ENCODE measurements around the gene LAMC2.

Gene LAMC2

DNA sequence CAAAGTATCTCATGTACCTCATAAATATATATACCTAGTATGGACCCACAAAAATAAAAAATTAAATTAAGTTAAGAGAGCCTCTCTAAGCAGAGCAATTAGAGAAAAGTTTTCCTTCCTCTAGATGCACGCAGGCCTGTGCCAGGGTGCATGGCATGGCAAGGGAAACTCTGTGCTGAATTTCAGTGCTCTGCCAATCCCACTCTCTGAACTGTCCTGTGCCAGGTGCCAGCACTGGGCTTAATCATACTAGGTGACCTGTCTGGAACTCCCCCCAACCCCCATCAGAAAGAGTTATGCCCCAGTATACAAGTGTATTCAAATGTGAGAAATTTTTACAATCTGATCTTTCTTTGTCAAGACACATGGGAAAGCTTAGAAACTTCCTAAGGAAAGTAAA is 10.4 kb upstream of the LAMC2 start:
- DNase-seq: no peak

DNA sequence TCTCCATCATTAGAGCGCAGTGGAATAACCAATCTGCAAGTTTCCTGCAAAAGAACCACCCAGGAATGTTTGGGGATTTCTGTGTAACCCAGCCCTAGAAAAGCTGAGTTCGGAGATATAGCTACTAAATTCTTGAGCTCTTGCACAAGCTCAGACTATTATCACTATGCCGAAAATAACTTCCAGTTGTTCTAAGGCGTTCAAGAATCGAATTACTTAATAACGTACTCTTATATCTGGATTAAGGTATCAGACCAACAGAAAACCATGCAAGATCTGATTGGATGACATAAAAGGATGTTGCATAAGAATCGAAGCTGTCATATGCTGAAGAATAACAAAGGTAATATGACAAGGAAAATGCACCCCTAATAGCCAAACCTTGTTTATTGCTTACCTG is 7.5 kb upstream of the LAMC2 start:
- no peak for DNase-seq

DNA sequence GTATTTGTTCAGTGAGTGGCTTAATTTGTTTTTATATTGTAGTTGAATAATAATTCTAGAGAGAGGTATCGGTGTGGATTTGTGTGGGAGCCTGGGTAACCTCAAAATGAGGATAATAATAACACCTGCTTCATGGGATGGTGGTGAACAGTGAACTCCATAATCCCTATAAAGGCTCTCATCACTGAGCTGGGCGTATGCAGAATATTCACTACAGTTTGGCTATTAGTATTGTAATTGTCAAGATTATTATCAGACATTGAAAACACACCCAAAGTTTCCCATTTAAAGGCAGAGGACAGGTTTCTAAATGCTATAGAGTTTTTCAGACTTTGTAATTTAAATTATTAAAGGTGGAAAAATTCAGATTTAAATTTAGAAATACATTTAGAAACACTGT is 7.0 kb upstream of the LAMC2 start:
- no peak for DNase-seq

DNA sequence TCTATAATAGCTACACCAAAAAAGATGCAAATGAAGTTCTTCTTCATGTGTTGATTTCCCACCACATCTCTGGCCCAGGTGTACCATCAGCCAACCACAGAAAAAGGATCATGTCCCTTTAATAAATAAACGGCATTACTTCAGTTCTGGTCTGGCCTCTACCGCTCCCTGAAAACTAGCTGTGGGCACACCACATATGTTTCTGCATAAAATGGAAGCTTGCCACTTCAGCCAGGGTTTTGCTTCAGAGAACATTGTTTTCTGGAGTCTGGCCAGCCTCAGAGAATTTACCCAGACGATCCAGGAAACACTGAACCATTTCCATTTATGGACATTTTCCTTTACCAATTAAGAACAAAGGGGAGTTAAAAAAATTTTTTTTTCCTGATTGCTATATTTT is 5.8 kb upstream of the LAMC2 start:
- no peak for DNase-seq

DNA sequence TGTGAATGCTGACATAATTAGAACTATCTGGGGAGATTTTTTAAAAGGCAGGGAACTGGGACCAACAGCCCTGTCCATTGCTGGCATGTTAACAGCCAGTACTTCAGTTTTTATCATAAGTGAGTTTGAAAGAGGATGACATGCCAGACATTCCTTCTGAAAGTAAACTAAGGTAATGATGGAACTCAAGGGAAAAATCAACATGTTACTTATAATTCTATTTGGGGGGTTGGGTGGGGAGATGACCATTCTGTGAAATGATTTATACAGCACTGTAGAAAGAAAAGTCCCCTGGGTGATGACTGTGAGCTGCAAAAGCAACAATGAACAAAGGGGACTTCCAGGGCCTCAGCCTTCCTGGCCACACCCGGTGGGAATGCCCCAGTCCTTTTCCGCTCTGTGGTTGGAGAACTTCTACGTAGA is 5.4 kb upstream of the LAMC2 start:
- no peak for DNase-seq

DNA sequence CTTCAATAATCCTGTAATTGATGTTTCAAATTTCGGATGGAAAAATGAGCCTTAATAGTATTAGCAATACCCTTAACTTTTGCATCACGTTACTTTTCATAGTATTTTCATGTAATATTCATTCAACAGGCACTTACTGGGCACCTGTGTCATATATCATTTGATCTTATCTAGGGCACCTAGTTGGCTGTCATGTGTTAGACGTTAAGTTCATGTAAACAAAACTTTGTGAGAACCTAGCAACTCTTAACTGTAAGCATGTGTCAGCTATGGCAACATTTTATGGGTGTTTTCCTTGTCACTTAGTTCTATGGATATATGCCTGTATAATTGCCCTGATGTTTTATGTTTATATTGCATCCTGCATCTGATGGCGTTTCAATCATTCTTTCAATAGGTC is 777 bp downstream of the LAMC2 start:
- DNase-seq: no peak

DNA sequence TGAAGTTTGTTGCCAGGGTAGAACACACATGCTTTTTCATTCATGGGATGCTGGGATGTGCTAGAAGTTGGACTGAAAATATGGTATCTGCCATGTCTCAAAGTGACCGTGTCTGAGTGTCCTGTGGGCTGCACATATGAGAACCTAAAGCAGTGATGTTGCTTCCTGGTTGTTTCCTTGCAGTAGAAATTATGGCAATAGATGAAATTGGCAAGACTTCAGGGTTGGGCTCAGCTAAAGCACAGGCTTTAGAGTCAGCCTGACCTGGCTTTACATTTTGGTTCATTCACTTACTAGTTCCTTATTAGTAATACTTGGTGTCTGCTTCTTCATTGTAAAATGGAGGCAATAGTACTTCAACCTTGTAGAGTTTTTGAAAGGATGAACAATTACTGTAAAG is 2.2 kb downstream of the LAMC2 start:
- no peak for DNase-seq

DNA sequence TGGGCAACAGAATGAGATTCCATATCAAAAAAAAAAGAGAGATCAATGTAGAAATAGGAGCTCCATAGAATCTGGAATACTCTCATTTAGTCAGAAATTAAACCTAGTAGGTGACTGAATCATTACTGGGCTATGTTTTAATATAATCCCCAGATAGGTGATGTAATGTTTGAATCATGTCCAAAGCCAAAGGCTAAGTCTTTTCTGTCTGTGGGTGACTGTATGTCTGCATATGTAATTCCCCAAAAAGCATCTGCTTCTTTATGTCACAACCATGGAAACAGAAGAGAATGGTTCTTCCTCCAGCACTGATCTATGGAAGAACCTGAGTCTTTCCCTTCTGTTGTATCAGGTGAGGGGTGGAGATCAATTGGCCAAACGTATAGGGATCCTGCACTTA is 5.8 kb downstream of the LAMC2 start:
- no peak for DNase-seq

DNA sequence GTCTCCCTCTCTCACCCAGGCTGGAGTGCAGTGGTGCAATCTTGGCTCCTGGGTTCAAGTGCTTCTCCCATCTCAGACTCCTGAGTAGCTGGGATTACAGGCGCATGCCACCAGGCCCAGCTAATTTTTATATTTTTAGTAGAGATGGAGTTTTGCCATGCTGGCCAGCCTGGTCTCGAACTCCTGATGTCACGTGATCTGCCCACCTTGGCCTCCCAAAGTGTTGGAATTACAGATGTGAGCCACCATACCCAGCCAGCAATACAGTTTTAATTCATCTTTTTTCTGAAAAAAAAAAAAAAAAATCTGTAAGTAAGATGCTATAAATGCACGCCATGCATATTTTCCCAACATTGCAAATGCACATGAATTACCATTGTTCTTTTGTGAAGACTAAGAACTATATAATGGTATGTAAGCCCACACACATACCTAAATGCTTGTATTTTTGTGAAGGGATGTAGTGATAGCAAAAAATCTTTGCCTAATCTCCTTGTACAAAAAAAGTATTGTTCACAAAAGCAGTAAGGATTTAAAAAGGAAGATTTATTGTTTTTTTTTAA is 8.0 kb downstream of the LAMC2 start:
- no peak for DNase-seq

DNA sequence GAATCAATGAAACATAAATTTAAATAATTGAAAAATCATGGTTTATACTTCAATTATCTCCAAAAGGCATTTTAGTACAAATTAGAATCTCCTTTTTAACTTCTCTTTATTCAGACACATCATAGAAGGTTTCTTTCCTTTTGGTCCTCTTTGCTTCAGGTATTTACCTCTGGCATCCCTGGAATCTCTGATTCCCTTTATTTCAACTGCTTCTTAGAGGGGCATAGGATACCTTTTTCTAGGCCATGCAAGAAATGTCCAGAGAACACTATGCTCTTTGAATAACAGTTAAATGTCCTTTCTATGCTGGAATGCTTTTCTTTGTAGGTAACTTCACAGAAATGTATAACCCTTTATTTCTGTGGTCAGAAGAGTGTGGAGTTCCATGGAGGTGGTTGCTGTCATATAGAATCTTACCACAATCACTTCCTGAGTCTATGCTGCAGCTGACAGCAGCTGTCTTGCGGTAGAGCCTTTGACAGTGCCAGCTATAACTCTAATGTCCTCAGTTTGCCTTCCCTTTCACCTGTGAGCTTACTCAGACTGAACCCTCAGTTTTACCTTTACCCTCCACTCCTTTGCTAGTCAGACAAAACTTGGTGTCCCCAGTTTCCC is 8.6 kb downstream of the LAMC2 start:
- no peak for DNase-seq

DNA sequence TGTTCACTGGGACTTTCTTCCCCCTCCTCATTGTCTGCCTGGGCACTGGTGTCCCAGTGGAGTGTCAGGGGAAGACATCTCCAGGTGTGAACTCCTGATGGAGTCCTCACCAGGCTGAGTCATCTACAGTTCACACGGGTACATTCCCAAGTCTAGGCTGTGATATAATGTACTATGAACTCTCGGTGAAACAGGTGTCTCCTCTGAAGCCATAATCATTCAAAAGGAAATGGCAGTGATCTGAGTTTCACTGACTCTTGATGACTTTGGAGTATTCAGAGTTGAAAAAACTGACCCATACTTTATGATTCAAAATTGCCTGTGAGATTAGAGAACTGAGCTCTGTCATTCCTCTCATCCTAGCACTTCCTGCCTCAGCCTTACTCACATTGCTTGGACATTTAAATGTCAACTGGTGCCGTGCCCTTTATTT is 9.1 kb downstream of the LAMC2 start:
- DNase-seq: no peak

DNA sequence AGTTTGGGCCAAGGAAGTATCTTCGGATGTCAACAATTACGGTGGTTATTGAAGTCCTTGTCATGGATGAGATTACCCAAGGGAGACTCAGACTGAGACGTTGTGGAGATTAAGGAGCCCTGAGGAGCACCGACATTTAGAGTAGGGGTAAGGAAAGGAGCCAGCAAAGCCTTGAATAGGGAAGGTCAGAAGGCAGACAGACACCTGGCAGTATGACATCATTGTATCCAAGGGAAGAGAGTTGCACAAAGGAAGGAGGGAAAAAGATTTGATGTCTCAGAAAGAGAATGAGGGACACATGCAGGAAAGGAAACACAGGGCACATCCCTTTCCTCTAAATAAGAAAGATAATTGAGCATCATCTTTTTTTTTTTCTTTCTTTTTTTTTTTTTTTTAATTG is 11.7 kb downstream of the LAMC2 start:
- DNase-seq: no peak

DNA sequence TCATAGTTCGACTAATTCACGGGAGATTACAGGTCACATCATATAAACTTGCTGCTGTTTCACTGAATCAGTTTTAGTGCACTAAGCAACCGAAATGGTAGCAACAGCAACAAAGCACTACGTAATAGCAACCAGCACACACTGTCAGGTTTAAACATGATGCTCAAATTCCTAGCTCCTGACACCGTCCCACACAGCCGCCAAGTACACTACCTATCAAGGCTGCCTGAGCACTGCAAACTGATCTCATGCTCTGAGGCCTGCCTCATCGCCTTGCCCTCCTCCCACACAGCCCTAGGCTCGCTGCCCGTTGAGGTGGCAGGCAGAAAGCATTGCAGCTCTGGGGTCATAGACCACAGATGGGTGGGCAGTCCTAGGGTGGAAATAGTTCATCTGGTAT is 12.4 kb downstream of the LAMC2 start:
- DNase-seq: no peak

DNA sequence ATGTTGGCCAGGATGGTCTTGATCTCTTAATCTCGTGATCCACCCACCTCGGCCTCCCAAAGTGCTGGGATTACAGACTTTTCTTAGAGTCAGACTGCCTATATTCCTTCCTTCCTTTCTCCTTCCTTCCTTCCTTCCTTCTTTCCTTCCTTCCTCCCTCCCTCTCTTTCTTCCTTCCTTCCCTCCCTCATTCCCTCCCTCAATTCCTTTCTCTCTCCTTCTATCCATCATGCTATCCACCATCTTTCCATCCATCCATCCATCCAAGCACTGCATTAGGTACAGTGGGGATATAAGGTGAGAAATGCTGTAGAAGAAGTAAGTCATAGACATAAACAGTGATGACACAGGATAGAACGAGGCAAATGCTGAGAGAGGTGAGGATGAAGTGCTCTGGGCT is 13.2 kb downstream of the LAMC2 start:
- no peak for DNase-seq

DNA sequence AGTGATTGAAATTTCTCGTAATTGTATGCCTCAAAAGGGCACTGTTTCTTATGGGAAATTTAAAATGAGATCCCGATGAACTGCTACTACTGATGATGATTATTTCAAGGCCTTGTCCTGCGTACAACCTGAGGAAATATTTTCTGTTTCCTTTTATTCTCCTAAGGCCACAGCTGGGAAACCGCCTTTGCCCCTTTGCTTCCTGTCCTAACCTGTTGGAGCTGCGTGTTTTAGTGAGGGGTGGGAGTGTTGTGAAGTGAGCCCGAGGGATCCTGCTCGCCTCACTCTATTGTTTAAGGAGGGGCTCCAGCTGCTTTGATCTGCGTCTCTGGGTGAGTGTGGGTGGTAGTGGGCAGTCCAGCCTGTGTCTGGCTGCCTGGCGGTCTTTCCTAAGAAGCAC is 14.4 kb downstream of the LAMC2 start:
- DNase-seq: no peak

DNA sequence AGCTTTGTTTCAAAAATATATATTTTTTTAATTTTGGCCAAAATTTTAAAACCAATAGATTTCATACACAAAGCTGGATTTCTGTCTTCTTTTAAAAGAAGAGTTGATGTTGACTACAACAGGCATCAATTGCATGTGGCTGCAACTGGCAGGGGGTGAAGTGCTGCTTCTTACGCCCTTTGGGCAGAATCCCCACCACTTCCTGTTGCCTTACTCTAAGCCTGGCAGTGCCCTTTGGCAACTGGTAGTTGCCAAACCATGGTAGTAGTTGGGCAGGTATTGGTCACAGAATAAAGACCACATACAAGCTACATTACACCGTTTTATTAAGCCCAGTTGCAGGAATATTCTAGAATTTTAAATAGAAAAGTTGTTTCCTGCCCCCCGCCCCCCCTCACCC is 17.0 kb downstream of the LAMC2 start:
- DNase-seq: no peak

DNA sequence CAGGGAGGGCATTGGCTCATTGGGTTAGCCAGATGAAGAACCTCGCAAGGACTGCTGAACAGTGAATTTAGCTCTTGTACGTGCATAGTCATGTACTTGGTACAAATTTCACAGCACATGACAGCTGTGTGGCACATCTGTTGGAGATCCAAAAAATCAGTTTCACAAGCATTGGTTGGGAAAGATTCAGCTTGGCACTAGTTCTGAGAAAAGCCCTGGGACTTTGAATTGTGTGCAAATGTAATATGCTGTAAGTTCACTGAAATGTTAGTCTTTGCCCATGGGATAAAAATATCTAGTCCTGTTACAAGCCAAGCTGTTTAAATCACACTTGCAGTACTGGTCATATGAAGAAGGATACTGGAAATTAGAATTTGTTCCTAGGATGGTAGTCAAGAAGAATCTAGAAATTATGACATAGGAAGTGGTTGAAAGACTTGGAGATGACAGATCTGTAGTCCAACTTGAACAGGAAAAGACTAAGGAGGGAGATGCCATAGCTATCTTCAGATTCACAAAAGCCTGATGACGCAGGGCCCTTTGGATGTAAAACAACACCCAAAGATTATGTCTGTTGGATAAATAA is 19.2 kb downstream of the LAMC2 start:
- no peak for DNase-seq

DNA sequence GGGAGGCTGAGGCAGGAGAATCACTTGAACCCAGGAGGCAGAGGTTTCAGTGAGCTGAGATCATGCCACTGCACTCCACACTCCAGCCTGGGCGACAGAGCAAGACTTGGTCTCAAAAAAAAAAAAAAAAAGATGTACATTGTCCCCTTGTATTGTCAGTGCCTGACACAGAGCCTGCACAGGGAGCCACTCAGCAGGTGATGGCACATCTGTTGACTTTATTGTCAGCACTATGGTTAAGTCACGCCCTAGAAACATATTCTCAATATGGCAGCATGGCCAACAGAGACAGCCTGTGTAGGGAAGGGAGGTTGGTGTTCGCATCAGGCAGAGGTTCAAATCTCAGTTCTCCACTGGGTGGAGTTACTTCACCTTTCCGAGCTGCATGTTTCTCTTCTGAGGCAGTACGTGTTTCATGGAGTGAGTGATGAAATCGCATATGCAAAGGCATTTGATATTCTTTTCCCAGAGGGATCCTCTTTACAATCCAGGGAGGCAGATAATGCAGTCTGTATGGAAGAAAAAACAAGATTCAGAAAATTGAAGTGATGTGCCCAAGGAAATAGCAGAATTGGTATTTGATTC is 20.6 kb downstream of the LAMC2 start:
- no peak for DNase-seq

DNA sequence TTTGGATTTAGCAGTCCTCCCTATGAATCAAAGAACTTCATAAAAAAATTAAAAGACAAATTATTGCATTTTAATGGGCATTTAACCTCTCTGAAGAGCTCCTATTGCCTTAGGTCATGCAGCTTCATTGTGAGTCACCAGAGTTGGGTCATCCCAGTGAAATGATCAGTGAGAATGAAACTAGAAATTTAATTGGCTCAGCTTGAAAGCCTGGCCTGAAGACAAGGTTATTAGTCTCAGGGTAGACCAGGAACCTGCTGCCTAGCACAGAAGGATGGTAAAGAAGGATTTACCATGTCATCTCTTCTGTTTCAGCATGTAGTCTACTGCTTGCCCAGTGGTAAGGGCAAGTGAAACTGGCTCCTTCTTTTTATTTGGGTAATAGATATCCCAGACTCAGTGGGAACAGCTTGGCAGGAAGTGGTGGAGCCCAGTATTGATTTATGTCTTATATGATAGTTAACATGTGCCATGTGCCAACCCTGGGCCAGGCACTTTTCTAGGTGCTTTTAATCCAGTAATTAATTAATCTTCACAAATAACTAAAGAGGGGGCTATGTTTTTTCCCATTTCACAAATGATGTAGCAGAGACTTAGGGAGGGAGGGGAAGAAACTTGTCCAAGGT is 23.6 kb downstream of the LAMC2 start:
- DNase-seq: no peak

DNA sequence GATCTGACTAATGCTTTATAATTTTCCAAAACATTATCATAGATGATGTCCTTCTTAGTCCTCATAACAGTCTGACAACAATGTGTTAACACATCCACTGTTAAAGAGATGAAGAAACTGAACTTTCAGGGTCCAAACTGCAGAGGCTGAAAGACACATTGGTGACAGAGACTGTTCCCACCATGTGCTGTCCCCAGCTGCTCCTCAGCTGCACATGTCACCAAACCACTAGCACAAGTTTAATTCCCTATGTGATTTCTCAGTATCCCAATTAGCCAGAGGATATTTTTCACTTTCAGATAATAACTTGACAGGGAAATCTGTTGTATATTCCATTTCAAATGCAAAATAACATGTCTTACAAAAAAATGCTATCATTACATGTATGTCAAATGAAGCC is 24.6 kb downstream of the LAMC2 start:
- DNase-seq: no peak

DNA sequence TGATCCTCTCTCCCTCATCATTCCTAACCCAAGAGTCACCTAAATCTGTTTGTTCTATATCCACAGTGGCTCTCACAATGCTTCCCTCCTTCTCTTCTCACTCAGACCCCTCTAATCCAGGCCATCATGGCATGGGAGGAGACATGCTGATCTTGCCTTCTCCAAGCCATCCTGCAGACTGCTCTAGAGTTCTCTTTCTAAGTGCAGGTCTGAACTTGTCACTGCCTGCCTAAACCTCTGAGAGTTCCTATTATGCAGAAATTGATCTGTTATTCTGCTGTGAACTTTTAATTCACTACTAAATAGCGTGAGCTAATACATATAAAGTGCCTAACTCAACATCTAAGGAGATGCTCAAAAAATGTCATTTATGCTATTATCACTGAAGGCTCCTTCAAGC is 26.8 kb downstream of the LAMC2 start:
- DNase-seq: no peak

DNA sequence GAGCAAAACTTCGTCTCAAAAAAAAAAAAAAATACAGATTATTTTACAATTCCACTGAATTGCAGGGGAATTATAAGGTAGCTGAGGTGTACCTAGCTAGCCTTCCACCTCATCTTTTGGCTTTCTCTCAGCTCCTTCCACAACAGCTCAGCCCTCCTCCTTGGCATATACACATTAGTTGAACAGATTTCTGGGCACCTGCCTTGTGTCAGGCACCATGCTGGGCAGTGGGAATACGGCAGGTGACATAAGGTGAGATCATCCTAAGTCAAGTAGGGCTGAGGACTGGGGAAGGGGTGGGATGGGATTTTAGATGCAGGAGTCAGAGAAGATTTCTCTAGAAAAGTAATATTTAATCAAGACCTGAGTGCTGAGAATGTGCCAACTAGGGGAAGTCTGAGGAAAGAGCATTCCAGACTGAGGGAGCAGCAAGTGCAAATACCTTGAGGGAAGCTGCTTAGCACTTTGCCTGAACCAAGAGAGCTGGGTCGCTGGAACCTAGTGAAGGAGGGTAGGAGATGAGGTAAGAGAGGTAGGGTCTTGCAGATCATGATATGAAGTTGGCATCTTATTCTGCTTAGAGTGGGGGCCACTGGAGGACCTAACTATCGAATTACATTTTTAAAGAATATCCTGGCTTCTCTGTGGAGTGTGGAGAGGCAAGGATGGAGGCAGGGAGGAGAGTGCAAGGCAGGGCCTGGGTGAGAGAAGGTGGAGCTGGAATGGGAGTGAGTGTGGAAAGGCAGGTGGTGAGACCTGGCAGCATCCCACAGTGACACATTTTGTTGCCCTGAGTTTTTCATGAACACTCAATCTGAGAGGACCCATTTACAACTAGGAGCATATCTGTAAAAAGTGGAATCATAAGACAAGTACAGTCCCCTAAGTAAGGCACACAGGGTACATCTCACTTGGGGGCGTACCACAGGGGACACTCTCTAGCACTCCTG is 28.2 kb downstream of the LAMC2 start:
- no peak for DNase-seq

Measured in NCI-H2081 treated with DMSO at 0.1 percent for 48 hours (cell line).